ENCODE measurements around the gene MB.

Gene MB

DNA sequence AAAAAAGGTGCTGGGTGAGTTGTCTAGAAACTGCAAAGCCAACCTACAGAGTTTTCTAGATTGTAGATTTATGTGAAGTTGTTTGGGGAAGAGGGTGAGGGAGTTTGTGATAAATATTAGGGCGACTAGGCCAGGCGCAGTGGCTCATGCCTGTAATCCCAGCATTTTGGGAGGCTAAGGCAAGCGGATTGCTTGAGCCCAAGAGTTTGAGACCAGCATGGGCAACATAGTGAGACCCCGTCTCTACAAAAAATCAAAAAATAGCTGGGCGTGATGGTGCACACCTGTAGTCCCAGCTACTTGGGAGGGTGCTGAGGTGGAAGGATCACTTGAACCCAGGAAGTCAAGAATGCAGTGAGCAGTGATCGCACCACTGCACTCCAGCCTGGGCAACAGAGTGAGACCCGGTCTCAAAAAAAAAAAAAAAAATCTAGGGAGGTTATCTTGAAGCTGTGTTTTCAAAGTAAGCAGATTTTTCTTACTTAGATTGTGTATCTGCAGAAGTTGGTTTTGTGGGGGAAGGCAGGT lies 32.0 kb upstream of the MB start:
- POLR2A ChIA-PET (ENCODE audit: low non-redundant PET): no interaction called here
- no peak for TF ChIP-seq CTCF (conservative IDR thresholded peaks at IDR 0.05; ENCODE audit: low read depth)
- peak overlapping the region; percentile 87 for H3K27ac ChIP-seq
- CTCF ChIA-PET: interaction anchor here (0.7 kb wide), 1 partner anchor 762 kb away, joined by 4 read pairs; no protein-coding TSS in a partner anchor
- no peak for DNase-seq (ENCODE audit: low spot score)

DNA sequence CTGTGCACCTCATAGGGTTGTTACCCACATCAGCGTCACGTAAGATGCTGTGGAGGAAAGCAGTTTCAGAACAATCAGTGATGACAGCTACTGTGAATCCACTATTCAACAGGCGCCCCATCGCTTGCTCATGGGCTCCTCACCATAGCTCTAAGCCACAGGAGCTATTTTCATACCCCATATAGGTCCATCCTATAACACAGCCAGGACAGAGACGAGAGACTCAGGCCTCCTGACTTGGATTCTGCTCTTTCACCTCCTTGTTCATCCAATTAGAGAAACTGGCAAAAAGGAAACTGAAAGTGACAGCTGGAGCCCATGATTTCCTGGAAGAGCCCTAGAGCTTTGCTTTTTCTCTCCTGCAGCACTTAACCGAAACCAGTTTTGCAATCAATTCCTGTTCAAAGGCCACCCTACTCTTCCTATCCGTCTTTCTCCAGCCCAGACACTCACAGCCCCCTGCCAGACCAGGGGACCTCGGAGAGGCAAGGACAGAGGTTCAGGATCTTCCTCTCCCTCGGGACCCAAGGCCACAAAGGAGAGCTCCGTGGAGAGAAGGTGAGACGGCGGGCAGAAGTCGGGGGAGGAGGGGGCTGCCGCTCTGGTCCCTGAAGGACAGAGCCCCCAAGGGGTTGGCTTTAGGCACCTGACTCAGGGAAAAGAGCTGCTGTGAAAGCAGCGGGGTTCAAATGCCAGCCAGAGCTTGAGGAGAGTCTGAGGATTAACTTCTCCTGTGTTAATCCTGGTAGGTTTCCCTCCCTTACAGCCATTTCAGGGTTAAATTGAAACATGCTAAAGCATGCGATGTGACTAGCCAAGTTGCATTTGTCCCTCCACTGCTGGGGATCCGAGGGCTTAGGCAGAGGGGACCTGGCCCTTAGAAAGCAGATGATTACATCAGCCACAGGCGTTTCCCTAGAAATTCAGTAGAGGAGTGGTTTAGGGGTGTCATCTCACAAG lies 31.2 kb upstream of the MB start, which contains the start of gene APOL6:
Gene APOL6, plus strand, starts transcription at position 381 of the 960 bp plus-strand sequence. CDS start 7,980 bp downstream, outside the sequence.
- ChIA-PET CTCF (interaction anchor here (0.6 to 0.7 kb wide), 2 partner anchors 9 to 763 kb away, joined by 3 to 4 read pairs; no protein-coding TSS in a partner anchor), POLR2A (ENCODE audit: low non-redundant PET) (no interaction called here)
- peak within 1 kb of the TSS; percentile 87 for H3K27ac ChIP-seq
- no peak for TF ChIP-seq CTCF (conservative IDR thresholded peaks at IDR 0.05; ENCODE audit: low read depth)
- peak; percentile 48 for DNase-seq (ENCODE audit: low spot score)

GRCh38 chr22:35645646-35646045 lies 28.5 kb upstream of the MB start:
- TF ChIP-seq CTCF (conservative IDR thresholded peaks at IDR 0.05; ENCODE audit: low read depth): no peak
- DNase-seq (ENCODE audit: low spot score): no peak
- H3K27ac ChIP-seq: 0 out of 2 replicates have a peak overlapping the region, but pooled peaks have one; percentile 3
- ChIA-PET CTCF (interaction anchor here (0.6 kb wide), 1 partner anchor 301 kb away, joined by 7 read pairs; no protein-coding TSS in a partner anchor), POLR2A (ENCODE audit: low non-redundant PET) (no interaction called here)

DNA sequence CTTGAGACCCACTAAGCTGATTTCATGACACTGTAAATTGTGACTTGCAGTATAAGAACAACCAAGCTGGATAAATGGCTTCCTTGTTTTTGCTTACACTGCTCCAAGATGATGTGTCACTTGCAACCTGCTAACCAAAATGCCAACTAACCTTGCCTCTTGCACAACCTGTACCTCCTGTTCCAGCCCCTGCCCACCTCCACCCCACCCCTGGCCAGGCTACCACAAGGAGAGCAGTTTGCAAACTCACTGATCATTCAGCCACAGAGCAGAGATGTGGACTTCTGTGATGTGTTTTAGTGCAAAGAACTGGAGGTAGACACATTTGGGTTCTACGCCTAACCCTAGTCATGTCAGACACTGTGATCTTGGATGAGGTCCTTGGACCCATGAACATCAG lies 26.9 kb upstream of the MB start:
- POLR2A ChIA-PET (ENCODE audit: low non-redundant PET): no interaction called here
- TF ChIP-seq CTCF (conservative IDR thresholded peaks at IDR 0.05; ENCODE audit: low read depth): no peak
- DNase-seq (ENCODE audit: low spot score): no peak
- H3K27ac ChIP-seq: no peak overlapping the region
- CTCF ChIA-PET: no interaction called here

GRCh38 chr22:35642305-35642741 lies 25.2 kb upstream of the MB start:
- DNase-seq (ENCODE audit: low spot score): no peak
- CTCF ChIA-PET: no interaction called here
- H3K27ac ChIP-seq: no peak overlapping the region
- no peak for TF ChIP-seq CTCF (conservative IDR thresholded peaks at IDR 0.05; ENCODE audit: low read depth)
- POLR2A ChIA-PET (ENCODE audit: low non-redundant PET): no interaction called here

DNA sequence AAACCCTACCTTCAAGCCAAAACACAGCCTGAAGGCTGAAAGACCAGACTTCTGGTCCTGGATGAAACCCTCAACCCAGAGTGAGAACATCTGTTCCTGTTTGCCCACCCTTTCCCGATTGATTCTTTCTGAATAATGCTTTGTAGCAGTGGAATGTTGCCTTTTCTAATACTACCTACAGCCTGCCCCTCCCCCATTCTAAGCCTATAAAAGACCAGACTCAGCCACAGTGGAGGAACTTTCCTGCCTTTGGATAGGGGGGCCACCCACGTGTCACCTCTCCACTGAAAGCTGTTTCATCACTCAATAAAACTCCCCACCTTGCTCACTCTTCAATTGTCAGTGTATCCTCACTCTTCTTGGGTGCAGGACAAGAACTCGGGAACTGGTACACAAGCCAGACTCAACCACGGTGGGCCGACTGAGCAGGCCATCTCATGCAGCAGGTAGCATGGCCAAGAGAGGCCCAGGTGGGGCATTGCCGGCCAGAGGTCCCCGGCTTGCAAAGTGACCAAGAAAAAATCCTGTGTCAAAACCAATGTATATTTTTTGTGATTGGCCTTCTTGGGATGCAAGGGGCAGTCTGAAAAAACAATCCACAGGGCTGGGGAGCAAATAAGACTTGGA lies 24.5 kb upstream of the MB start:
- CTCF ChIA-PET: no interaction called here
- no peak for TF ChIP-seq CTCF (conservative IDR thresholded peaks at IDR 0.05; ENCODE audit: low read depth)
- no peak overlapping the region for H3K27ac ChIP-seq
- DNase-seq (ENCODE audit: low spot score): no peak
- POLR2A ChIA-PET (ENCODE audit: low non-redundant PET): no interaction called here
